Gastrocnemius medialis (tissue), 4 donors: ENCODE measurements around the gene MIER2.
"Not testable (repeated sequence)": the region's sequence is repeated elsewhere in the genome, so short reads cannot be mapped to it uniquely, and the experiment has no call there.

ENCODE experiments used
- POLR2A ChIP-seq, 2 donors: fragments of 450-650 bp; IDR thresholded peaks; one replicate each; pipeline ENCODE4 v1.6.1; 2017; ENCODE audit warnings: antibody characterized with exemption in 2 of 2, mild to moderate bottlenecking in 2 of 2, moderate library complexity in 2 of 2
- TF ChIP-seq, protein P1 (sequence below), 5 experiments: fragments of 450-650 bp in 3 of 5; fragments of 200-600 bp in 2 of 5; sonication (generic) in 2 of 5; IDR thresholded peaks in 4 of 5; conservative IDR thresholded peaks in 1 of 5; 1 replicate in 4 of 5; 2 replicates in 1 of 5; pipeline ENCODE4 v1.5.1; 2016 to 2019; ENCODE audit warnings: antibody characterized with exemption in 5 of 5, mild to moderate bottlenecking in 3 of 5, moderate library complexity in 3 of 5

GRCh38 chr19:386189-386588 lies 41.6 kb upstream of the MIER2 start:
- not testable (repeated sequence) for TF ChIP-seq POLR2A (IDR thresholded peaks at IDR 0.05)
- TF ChIP-seq, protein P1, sequence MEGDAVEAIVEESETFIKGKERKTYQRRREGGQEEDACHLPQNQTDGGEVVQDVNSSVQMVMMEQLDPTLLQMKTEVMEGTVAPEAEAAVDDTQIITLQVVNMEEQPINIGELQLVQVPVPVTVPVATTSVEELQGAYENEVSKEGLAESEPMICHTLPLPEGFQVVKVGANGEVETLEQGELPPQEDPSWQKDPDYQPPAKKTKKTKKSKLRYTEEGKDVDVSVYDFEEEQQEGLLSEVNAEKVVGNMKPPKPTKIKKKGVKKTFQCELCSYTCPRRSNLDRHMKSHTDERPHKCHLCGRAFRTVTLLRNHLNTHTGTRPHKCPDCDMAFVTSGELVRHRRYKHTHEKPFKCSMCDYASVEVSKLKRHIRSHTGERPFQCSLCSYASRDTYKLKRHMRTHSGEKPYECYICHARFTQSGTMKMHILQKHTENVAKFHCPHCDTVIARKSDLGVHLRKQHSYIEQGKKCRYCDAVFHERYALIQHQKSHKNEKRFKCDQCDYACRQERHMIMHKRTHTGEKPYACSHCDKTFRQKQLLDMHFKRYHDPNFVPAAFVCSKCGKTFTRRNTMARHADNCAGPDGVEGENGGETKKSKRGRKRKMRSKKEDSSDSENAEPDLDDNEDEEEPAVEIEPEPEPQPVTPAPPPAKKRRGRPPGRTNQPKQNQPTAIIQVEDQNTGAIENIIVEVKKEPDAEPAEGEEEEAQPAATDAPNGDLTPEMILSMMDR (IDR thresholded peaks at IDR 0.05 in 4 of 5, conservative IDR thresholded peaks at IDR 0.05 in 1 of 5) = not testable (repeated sequence)
